HCT116 (cell line): Measurements from ENCODE around the gene TMEM247. TPM values are rescaled to one million over a fixed set of nuclear protein-coding genes. Genes with fewer than 3 reads are reported as not detected.

Experiments
- ATAC-seq: fragments of 200-7000 bp; cut with Tn5 transposase; 2 replicates; pipeline ENCODE4 v1.9.1; 2020; ENCODE audit warnings: mild to moderate bottlenecking, moderate library complexity
- BruUV-seq: library from RNA; stranded (reverse); fragments of 400-500 nt; replicated peaks from 2 replicates; lab custom pipeline; 2021; lab: Mats Ljungman, UMichigan
- CTCF ChIA-PET: fragments of 300-600 bp; sonication (Branson Sonifier 250); formaldehyde crosslinking; loops from one replicate; lab custom pipeline; 2021; ENCODE audit warnings: antibody characterized with exemption; lab: Charles Lee
- POLR2A ChIA-PET: fragments of 300-600, 350-600 bp; sonication (Branson Sonifier 250); formaldehyde crosslinking; loops from one replicate; lab custom pipeline; 2021; ENCODE audit warnings: antibody characterized with exemption; lab: Charles Lee
- RAD21 ChIA-PET, 2 experiments: fragments of 300-600 bp; sonication (Branson Sonifier 250); formaldehyde crosslinking; loops; one replicate each; lab custom pipeline; 2023; ENCODE audit warnings: low total read pairs in 2 of 2; ENCODE audit not compliant: uncharacterized antibody in 2 of 2, unreplicated experiment in 2 of 2, low non-redundant PET in 1 of 2; lab: Charles Lee
- DNase-seq: peaks from one replicate; pipeline ENCODE4 v3.0.0-alpha.2; 2010; ENCODE audit warnings: low read depth, low spot score
- H2AFZ ChIP-seq: fragments of 200-600 bp; shearing (Covaris generic), sonication (generic); 2 replicates; pipeline ENCODE4 v1.6.1; 2017; ENCODE audit warnings: low read depth, mixed run types, mixed read lengths, antibody characterized with exemption, low read length; ENCODE audit not compliant: poor library complexity, severe bottlenecking
- H3K27ac ChIP-seq: 2 replicates; pipeline ENCODE4 v1.5.1; 2012; ENCODE audit warnings: low read depth, low read length
- H3K27me3 ChIP-seq: fragments of 200-600 bp; sonication (generic); 2 replicates; pipeline ENCODE4 v1.6.1; 2016; ENCODE audit warnings: mixed run types, low read length, mixed read lengths; ENCODE audit not compliant: insufficient read depth
- H3K36me3 ChIP-seq, 2 experiments: fragments of 200-500 bp in 1 of 2; fragments of 200-600 bp in 1 of 2; sonication (Bioruptor generic) in 1 of 2; sonication (generic) in 1 of 2; 2 replicates each; pipeline versions ENCODE4 v1.5.1 to v1.6.1; 2014 to 2016; ENCODE audit warnings: low read length in 2 of 2, inconsistent platforms in 1 of 2, mixed read lengths in 1 of 2, mixed run types in 1 of 2; ENCODE audit not compliant: insufficient read depth in 2 of 2, control insufficient read depth in 1 of 2
- H3K4me1 ChIP-seq, 2 experiments: fragments of 200-600 bp in 1 of 2; sonication (generic) in 1 of 2; 2 replicates each; pipeline versions ENCODE4 v1.5.1 to v1.6.1; 2012 to 2017; ENCODE audit warnings: low read length in 2 of 2, inconsistent platforms in 1 of 2, mild to moderate bottlenecking in 1 of 2, mixed read lengths in 1 of 2, mixed run types in 1 of 2, moderate library complexity in 1 of 2; ENCODE audit not compliant: insufficient read depth in 2 of 2, control insufficient read depth in 1 of 2
- H3K4me2 ChIP-seq: fragments of 200-600 bp; sonication (generic); 2 replicates; pipeline ENCODE4 v1.6.1; 2017; ENCODE audit warnings: mixed run types, low read length, mixed read lengths
- H3K4me3 ChIP-seq, 2 experiments: fragments of 200-600 bp in 1 of 2; sonication (generic) in 1 of 2; replicated peaks in 1 of 2; 2 replicates each; pipeline ENCODE4 v1.5.1; 2011 to 2016; ENCODE audit warnings: low read length in 2 of 2, control low read depth in 1 of 2, low read depth in 1 of 2, mild to moderate bottlenecking in 1 of 2, mixed read lengths in 1 of 2, mixed run types in 1 of 2
- H3K79me2 ChIP-seq: fragments of 200-600 bp; sonication (generic); 2 replicates; pipeline ENCODE4 v1.6.1; 2017; ENCODE audit warnings: mild to moderate bottlenecking, mixed run types, low read length, moderate library complexity, mixed read lengths; ENCODE audit not compliant: insufficient read depth
- H3K9ac ChIP-seq: fragments of 200-600 bp; sonication (generic); 2 replicates; pipeline ENCODE4 v1.6.1; 2016; ENCODE audit warnings: low read length, mixed read lengths
- H3K9me2 ChIP-seq: fragments of 200-600 bp; sonication (generic), shearing (Covaris generic); 2 replicates; pipeline ENCODE4 v1.6.1; 2017; ENCODE audit warnings: mixed run types, mild to moderate bottlenecking, moderate library complexity; ENCODE audit not compliant: insufficient read depth
- H3K9me3 ChIP-seq, 2 experiments: fragments of 200-500 bp in 1 of 2; fragments of 200-600 bp in 1 of 2; sonication (Bioruptor generic) in 1 of 2; sonication (generic) in 1 of 2; 2 replicates each; pipeline ENCODE4 v1.6.1; 2014 to 2017; ENCODE audit warnings: low read length in 2 of 2, mixed read lengths in 2 of 2, inconsistent platforms in 1 of 2, low read depth in 1 of 2, mild to moderate bottlenecking in 1 of 2, mixed run types in 1 of 2, moderate library complexity in 1 of 2; ENCODE audit not compliant: control insufficient read depth in 1 of 2, insufficient read depth in 1 of 2
- H4K20me1 ChIP-seq: fragments of 200-600 bp; sonication (generic), shearing (Covaris generic); 2 replicates; pipeline ENCODE4 v1.6.1; 2017; ENCODE audit warnings: mixed run types, mild to moderate bottlenecking, moderate library complexity; ENCODE audit not compliant: insufficient read depth
- ATF3 ChIP-seq: IDR thresholded peaks from 2 replicates; pipeline ENCODE4 v1.6.1; 2012
- CBX3 ChIP-seq: IDR thresholded peaks from 2 replicates; pipeline ENCODE4 v1.6.1; 2012; ENCODE audit warnings: low read depth
- CEBPB ChIP-seq: IDR thresholded peaks from 2 replicates; pipeline ENCODE4 v1.6.1; 2012; ENCODE audit warnings: low read depth
- EZH2 ChIP-seq: fragments of 200-600 bp; sonication (generic); IDR thresholded peaks from 2 replicates; pipeline ENCODE4 v1.6.1; 2017; ENCODE audit warnings: antibody characterized with exemption, mixed run types
- REST ChIP-seq: IDR thresholded peaks from 2 replicates; pipeline ENCODE4 v1.6.1; 2012; ENCODE audit warnings: low read depth
- TCF7L2 ChIP-seq: IDR thresholded peaks from 2 replicates; pipeline ENCODE4 v1.7.0; 2011; ENCODE audit warnings: borderline replicate concordance, inconsistent platforms; ENCODE audit not compliant: insufficient read depth, insufficient read length; ENCODE audit errors: extremely low read depth
- ZBTB33 ChIP-seq: IDR thresholded peaks from 2 replicates; pipeline ENCODE4 v1.6.1; 2011; ENCODE audit warnings: mild to moderate bottlenecking, low read length, moderate library complexity; ENCODE audit not compliant: insufficient replicate concordance; ENCODE audit errors: extremely low read depth
- ZFX ChIP-seq: fragments of 450-650 bp; IDR thresholded peaks from 2 replicates; pipeline ENCODE4 v1.6.1; 2017
- intact Hi-C: fragments of 100-400 bp; cut with micrococcal nuclease; formaldehyde crosslinking; loops from 2 replicates; pipeline ENCODE4 v1.10.0; 2022
- total RNA-seq: library from RNA; stranded (reverse); gene quantifications from one replicate; pipeline ENCODE4 v1.2.1, GENCODE V29; 2021; ENCODE audit not compliant: unreplicated experiment

TMEM247 gene
- total RNA-seq, 1 experiment from 2014 or later = not detected

GRCh38 chr2:46436800-46437199 lies 42.6 kb upstream of the TMEM247 start:
- no peak overlapping the region for H3K27ac ChIP-seq
- H3K4me3 ChIP-seq = no peak overlapping the region
- no peaks in the 10 kb centered on the region for H3K79me2 ChIP-seq
- no peaks in the 10 kb centered on the region for H3K27me3 ChIP-seq
- intact Hi-C loops = no loop called here
- no peaks in the 10 kb centered on the region for H4K20me1 ChIP-seq
- TF ChIP-seq ZBTB33 (no peak), CBX3 (no peak), ZFX (no peak), EZH2 (no peak), TCF7L2 (no peak), ATF3 (no peak), CEBPB (no peak), REST (no peak)
- H3K9me3 ChIP-seq = no peaks in the 10 kb centered on the region
- RAD21 ChIA-PET = no interaction called here
- H3K9ac ChIP-seq = no peak overlapping the region
- POLR2A ChIA-PET = no interaction called here
- H2AFZ ChIP-seq = no peak overlapping the region
- no peak for ATAC-seq
- no peaks in the 10 kb centered on the region for H3K36me3 ChIP-seq
- BruUV-seq = no TSS peak
- CTCF ChIA-PET = no interaction called here
- H3K4me1 ChIP-seq = no peaks in the 10 kb centered on the region
- H3K9me2 ChIP-seq = peaks cover 4% of the 10 kb centered on the region; the same call in 1 of the 2 replicates
- no peak for DNase-seq
- H3K4me2 ChIP-seq = no peak overlapping the region
